Hepatocyte (in vitro differentiated cells): ENCODE data around the gene BCAP31.

ENCODE experiments used
- EZH2 ChIP-seq: fragments of 200-600 bp; sonication (generic); IDR thresholded peaks from 2 replicates; pipeline ENCODE4 v1.6.1; 2016; ENCODE audit warnings: antibody characterized with exemption, mild to moderate bottlenecking, borderline replicate concordance
- EZH2phosphoT487 ChIP-seq: fragments of 200-600 bp; sonication (generic); IDR thresholded peaks from one replicate; pipeline ENCODE4 v1.6.1; 2018; ENCODE audit warnings: antibody characterized with exemption, mild to moderate bottlenecking, low read depth, moderate library complexity; ENCODE audit not compliant: unreplicated experiment, severe bottlenecking
- TF ChIP-seq, protein P1 (sequence below): fragments of 200-600 bp; sonication (generic); IDR thresholded peaks from 2 replicates; pipeline ENCODE4 v1.5.1; 2016; ENCODE audit warnings: antibody characterized with exemption, mild to moderate bottlenecking; ENCODE audit not compliant: poor library complexity

DNA sequence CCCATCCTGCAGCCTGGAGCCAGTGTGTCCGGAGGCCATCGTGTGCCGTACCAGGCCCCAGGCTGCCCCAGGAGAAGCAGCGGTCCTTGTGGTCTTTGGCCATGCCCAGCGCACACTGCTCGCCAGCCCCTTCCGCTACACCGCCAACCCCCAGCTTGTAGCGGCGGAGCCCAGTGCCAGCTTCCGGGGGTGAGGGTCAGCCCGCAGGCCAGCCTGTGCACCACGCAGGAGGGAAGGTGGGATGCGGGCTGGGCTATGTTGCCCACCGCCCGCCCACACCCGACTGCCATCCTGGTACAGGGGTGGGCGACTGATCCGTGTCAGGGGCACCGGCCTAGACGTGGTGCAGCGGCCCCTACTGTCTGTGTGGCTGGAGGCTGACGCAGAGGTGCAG, 49.0 kb upstream of the BCAP31 start:
- TF ChIP-seq, protein P1, sequence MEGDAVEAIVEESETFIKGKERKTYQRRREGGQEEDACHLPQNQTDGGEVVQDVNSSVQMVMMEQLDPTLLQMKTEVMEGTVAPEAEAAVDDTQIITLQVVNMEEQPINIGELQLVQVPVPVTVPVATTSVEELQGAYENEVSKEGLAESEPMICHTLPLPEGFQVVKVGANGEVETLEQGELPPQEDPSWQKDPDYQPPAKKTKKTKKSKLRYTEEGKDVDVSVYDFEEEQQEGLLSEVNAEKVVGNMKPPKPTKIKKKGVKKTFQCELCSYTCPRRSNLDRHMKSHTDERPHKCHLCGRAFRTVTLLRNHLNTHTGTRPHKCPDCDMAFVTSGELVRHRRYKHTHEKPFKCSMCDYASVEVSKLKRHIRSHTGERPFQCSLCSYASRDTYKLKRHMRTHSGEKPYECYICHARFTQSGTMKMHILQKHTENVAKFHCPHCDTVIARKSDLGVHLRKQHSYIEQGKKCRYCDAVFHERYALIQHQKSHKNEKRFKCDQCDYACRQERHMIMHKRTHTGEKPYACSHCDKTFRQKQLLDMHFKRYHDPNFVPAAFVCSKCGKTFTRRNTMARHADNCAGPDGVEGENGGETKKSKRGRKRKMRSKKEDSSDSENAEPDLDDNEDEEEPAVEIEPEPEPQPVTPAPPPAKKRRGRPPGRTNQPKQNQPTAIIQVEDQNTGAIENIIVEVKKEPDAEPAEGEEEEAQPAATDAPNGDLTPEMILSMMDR: no peak
- TF ChIP-seq EZH2 (no peak), EZH2phosphoT487 (no peak)
